ENCODE data around the gene ITIH5.

The ITIH5 gene

DNA sequence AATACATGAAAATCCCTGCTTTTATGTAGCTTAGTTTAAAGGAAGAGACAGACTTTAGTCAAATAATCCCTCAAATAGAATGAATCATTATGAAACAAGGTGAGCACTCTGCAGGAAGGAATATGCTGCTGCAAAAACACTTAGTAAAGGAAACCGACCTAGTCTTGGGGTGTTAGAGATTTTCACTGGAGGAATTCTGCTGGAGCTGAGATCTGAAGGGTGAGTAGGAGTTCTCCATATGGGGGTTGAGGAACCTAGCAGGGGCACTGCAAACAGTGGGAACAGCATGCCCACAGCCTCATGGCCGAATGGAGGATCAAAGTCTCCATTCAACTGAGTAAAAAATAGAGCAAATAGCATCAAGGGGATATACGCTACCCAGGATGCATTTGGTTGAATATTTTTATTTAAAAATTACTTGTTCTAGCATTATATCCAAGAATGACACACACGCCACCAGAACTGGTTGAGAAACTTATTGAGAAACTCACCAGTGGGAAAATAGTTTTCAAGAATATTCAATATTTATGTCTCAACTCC is 39.8 kb upstream of the ITIH5 start:
- no peak for DNase-seq (ENCODE audit: low read depth)
- no peak overlapping the region for H3K4me3 ChIP-seq (ENCODE audit: low read length)
- TF ChIP-seq, protein P1, sequence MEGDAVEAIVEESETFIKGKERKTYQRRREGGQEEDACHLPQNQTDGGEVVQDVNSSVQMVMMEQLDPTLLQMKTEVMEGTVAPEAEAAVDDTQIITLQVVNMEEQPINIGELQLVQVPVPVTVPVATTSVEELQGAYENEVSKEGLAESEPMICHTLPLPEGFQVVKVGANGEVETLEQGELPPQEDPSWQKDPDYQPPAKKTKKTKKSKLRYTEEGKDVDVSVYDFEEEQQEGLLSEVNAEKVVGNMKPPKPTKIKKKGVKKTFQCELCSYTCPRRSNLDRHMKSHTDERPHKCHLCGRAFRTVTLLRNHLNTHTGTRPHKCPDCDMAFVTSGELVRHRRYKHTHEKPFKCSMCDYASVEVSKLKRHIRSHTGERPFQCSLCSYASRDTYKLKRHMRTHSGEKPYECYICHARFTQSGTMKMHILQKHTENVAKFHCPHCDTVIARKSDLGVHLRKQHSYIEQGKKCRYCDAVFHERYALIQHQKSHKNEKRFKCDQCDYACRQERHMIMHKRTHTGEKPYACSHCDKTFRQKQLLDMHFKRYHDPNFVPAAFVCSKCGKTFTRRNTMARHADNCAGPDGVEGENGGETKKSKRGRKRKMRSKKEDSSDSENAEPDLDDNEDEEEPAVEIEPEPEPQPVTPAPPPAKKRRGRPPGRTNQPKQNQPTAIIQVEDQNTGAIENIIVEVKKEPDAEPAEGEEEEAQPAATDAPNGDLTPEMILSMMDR (conservative IDR thresholded peaks at IDR 0.05; ENCODE audit: low read length): no peak

- no peak for DNase-seq (ENCODE audit: low read depth)
- TF ChIP-seq, protein P1 (conservative IDR thresholded peaks at IDR 0.05; ENCODE audit: low read length): no peak
- H3K4me3 ChIP-seq (ENCODE audit: low read length): no peak overlapping the region
Measured at GRCh38 chr10:7705341-7705740, 38.6 kb upstream of the ITIH5 start.

GRCh38 chr10:7704071-7705016 is 37.6 kb upstream of the ITIH5 start:
- H3K4me3 ChIP-seq (ENCODE audit: low read length): no peak overlapping the region
- no peak for DNase-seq (ENCODE audit: low read depth)
- TF ChIP-seq, protein P1 (conservative IDR thresholded peaks at IDR 0.05; ENCODE audit: low read length): no peak

GRCh38 chr10:7703140-7703539 is 36.4 kb upstream of the ITIH5 start, which contains the start of gene ITIH2:
ITIH2 (plus strand) TSS chr10:7703316; CDS start chr10:7703435, 119 bp downstream.
- no peak within 1 kb of the TSS for H3K4me3 ChIP-seq (ENCODE audit: low read length)
- DNase-seq (ENCODE audit: low read depth): no peak
- TF ChIP-seq, protein P1 (conservative IDR thresholded peaks at IDR 0.05; ENCODE audit: low read length): no peak

GRCh38 chr10:7702288-7702812 is 35.6 kb upstream of the ITIH5 start:
- no peak for DNase-seq (ENCODE audit: low read depth)
- TF ChIP-seq, protein P1 (conservative IDR thresholded peaks at IDR 0.05; ENCODE audit: low read length): no peak
- no peak overlapping the region for H3K4me3 ChIP-seq (ENCODE audit: low read length)

DNA sequence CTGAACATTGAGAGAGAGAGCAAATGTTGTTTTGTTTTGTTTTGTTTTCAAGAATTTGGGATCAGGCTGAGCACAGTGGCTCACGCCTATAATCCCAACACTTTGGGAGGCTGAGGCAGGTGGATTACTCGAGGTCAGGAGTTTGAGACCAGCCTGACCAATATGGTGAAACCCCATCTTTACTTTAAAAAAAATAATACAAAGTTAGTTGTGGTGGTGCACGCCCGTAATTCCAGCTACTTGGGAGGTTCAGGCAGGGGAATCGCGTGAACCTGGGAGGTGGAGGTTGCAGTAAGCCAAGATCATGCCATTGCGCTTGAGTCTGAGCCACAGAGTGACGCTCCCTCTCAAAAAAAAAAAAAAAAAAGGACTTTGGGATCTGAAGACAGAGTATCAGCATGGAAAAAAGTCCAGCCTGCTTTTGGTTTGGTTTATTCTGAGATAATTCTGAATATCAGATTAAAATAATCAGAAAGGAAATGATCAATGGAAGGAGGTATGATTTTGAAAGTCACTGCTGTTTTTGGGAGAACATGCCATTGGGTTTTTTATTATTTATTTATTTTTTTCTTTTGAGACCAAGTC is 34.5 kb upstream of the ITIH5 start:
- H3K4me3 ChIP-seq (ENCODE audit: low read length): no peak overlapping the region
- TF ChIP-seq, protein P1 (conservative IDR thresholded peaks at IDR 0.05; ENCODE audit: low read length): no peak
- DNase-seq (ENCODE audit: low read depth): no peak
